ENCODE data around the gene PLCB1. TPM values are rescaled to one million over a fixed set of nuclear protein-coding genes. Genes with fewer than 3 reads are reported as not detected.

The PLCB1 gene
- total and polyA plus RNA-seq, 2 experiments from 2014 or later = 14.9 to 20.7 TPM

DNA sequence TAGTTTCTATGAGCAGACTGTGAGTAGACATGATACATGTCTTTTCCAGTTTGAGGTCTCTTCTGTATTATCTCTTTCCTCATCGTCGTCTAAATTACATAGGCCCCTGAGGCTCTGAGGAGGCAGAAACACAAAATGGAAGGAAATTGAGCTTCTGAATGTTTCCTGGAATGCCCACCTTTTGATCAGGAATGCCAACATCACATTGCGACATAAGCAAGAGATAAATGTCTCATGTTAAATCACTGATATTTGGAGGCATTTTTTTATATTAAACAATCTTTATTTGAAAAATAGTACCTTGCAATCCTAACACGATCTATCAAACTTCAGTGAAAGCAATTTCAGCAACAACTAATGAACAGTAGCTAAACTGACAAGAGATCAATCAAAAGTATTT is 802.3 kb downstream of the PLCB1 start:
- peaks cover 4% of the 10 kb centered on the region for H3K27me3 Mint-ChIP-seq (ENCODE audit: insufficient read depth, low read depth, poor library complexity)
- no peak overlapping the region for H3K4me3 Mint-ChIP-seq
- no peak overlapping the region for H3K27ac ChIP-seq (ENCODE audit: low read depth)
- H3K9me2 ChIP-seq (ENCODE audit: insufficient read depth) = peaks cover 16% of the 10 kb centered on the region
- peaks cover 7% of the 10 kb centered on the region for H3K4me1 Mint-ChIP-seq
- no peaks in the 10 kb centered on the region for H3K36me3 ChIP-seq (ENCODE audit: insufficient read depth)
- no peaks in the 10 kb centered on the region for H3K27me3 ChIP-seq (ENCODE audit: insufficient read depth)
- H3F3A ChIP-seq (replicated peaks; ENCODE audit: low read depth) = no peaks in the 10 kb centered on the region
- H3K4me3 ChIP-seq = no peak overlapping the region
- H3K27ac Mint-ChIP-seq = no peak overlapping the region
- no peak overlapping the region for H3K4me2 ChIP-seq
- TF ChIP-seq, protein P1, sequence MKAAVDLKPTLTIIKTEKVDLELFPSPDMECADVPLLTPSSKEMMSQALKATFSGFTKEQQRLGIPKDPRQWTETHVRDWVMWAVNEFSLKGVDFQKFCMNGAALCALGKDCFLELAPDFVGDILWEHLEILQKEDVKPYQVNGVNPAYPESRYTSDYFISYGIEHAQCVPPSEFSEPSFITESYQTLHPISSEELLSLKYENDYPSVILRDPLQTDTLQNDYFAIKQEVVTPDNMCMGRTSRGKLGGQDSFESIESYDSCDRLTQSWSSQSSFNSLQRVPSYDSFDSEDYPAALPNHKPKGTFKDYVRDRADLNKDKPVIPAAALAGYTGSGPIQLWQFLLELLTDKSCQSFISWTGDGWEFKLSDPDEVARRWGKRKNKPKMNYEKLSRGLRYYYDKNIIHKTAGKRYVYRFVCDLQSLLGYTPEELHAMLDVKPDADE (IDR thresholded peaks at IDR 0.05) = no peak
- TF ChIP-seq STAT1 (IDR thresholded peaks at IDR 0.05; ENCODE audit: unreplicated experiment) (no peak), EZH2 (IDR thresholded peaks at IDR 0.05; ENCODE audit: low read depth, unreplicated experiment) (no peak), POLR2AphosphoS5 (IDR thresholded peaks at IDR 0.05; ENCODE audit: low read depth) (no peak), CREB1 (CRISPR knock-in tag; IDR thresholded peaks at IDR 0.05; ENCODE audit: low read depth) (no peak), EZH2phosphoT487 (IDR thresholded peaks at IDR 0.05; ENCODE audit: unreplicated experiment) (no peak), ZNF331 (CRISPR knock-in tag; IDR thresholded peaks at IDR 0.05; ENCODE audit: low read depth) (no peak), ZNF114 (CRISPR knock-in tag; IDR thresholded peaks at IDR 0.05) (no peak)
- TF ChIP-seq, protein P2, sequence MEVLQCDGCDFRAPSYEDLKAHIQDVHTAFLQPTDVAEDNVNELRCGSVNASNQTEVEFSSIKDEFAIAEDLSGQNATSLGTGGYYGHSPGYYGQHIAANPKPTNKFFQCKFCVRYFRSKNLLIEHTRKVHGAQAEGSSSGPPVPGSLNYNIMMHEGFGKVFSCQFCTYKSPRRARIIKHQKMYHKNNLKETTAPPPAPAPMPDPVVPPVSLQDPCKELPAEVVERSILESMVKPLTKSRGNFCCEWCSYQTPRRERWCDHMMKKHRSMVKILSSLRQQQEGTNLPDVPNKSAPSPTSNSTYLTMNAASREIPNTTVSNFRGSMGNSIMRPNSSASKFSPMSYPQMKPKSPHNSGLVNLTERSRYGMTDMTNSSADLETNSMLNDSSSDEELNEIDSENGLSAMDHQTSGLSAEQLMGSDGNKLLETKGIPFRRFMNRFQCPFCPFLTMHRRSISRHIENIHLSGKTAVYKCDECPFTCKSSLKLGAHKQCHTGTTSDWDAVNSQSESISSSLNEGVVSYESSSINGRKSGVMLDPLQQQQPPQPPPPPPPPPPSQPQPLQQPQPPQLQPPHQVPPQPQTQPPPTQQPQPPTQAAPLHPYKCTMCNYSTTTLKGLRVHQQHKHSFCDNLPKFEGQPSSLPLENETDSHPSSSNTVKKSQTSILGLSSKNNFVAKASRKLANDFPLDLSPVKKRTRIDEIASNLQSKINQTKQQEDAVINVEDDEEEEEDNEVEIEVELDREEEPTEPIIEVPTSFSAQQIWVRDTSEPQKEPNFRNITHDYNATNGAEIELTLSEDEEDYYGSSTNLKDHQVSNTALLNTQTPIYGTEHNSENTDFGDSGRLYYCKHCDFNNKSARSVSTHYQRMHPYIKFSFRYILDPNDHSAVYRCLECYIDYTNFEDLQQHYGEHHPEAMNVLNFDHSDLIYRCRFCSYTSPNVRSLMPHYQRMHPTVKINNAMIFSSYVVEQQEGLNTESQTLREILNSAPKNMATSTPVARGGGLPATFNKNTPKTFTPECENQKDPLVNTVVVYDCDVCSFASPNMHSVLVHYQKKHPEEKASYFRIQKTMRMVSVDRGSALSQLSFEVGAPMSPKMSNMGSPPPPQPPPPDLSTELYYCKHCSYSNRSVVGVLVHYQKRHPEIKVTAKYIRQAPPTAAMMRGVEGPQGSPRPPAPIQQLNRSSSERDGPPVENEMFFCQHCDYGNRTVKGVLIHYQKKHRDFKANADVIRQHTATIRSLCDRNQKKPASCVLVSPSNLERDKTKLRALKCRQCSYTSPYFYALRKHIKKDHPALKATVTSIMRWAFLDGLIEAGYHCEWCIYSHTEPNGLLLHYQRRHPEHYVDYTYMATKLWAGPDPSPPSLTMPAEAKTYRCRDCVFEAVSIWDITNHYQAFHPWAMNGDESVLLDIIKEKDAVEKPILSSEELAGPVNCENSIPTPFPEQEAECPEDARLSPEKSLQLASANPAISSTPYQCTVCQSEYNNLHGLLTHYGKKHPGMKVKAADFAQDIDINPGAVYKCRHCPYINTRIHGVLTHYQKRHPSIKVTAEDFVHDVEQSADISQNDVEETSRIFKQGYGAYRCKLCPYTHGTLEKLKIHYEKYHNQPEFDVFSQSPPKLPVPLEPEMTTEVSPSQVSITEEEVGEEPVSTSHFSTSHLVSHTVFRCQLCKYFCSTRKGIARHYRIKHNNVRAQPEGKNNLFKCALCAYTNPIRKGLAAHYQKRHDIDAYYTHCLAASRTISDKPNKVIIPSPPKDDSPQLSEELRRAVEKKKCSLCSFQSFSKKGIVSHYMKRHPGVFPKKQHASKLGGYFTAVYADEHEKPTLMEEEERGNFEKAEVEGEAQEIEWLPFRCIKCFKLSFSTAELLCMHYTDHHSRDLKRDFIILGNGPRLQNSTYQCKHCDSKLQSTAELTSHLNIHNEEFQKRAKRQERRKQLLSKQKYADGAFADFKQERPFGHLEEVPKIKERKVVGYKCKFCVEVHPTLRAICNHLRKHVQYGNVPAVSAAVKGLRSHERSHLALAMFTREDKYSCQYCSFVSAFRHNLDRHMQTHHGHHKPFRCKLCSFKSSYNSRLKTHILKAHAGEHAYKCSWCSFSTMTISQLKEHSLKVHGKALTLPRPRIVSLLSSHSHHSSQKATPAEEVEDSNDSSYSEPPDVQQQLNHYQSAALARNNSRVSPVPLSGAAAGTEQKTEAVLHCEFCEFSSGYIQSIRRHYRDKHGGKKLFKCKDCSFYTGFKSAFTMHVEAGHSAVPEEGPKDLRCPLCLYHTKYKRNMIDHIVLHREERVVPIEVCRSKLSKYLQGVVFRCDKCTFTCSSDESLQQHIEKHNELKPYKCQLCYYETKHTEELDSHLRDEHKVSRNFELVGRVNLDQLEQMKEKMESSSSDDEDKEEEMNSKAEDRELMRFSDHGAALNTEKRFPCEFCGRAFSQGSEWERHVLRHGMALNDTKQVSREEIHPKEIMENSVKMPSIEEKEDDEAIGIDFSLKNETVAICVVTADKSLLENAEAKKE (CRISPR knock-in tag; IDR thresholded peaks at IDR 0.05) = no peak
- TF ChIP-seq, protein P3, sequence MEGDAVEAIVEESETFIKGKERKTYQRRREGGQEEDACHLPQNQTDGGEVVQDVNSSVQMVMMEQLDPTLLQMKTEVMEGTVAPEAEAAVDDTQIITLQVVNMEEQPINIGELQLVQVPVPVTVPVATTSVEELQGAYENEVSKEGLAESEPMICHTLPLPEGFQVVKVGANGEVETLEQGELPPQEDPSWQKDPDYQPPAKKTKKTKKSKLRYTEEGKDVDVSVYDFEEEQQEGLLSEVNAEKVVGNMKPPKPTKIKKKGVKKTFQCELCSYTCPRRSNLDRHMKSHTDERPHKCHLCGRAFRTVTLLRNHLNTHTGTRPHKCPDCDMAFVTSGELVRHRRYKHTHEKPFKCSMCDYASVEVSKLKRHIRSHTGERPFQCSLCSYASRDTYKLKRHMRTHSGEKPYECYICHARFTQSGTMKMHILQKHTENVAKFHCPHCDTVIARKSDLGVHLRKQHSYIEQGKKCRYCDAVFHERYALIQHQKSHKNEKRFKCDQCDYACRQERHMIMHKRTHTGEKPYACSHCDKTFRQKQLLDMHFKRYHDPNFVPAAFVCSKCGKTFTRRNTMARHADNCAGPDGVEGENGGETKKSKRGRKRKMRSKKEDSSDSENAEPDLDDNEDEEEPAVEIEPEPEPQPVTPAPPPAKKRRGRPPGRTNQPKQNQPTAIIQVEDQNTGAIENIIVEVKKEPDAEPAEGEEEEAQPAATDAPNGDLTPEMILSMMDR (conservative IDR thresholded peaks at IDR 0.05; ENCODE audit: low read depth in 2 of 2) = no peak
- DNase-seq (ENCODE audit: low spot score) (no peak), ATAC-seq (no peak)
- no peak overlapping the region for H2AFZ ChIP-seq
- H4K20me1 ChIP-seq (replicated peaks; ENCODE audit: insufficient read depth) = no peaks in the 10 kb centered on the region
- no peaks in the 10 kb centered on the region for H3K4me1 ChIP-seq (ENCODE audit: insufficient read depth)
- no peaks in the 10 kb centered on the region for H3K9me3 Mint-ChIP-seq
- H3K36me3 Mint-ChIP-seq (ENCODE audit: low read depth) = no peaks in the 10 kb centered on the region
- no peaks in the 10 kb centered on the region for H3K79me2 ChIP-seq (replicated peaks; ENCODE audit: insufficient read depth)

Small RNA genes lying within 50 kb of the gene (small RNA-seq; reads per million reads assigned to genes)
- gene AL445567.1 (ENCODE audit: low replicate concordance) = not detected
- not detected for gene RNU105B (ENCODE audit: low replicate concordance)

Other genes starting within 250 kb of the PLCB1 start
- gene HAO1, start 191.8 kb upstream of the PLCB1 start, total RNA-seq (2014; rRNA removed; shearing (Covaris generic)) = not detected in 2 replicates
- not detected in 2 replicates for gene HAO1, start 191.8 kb upstream of the PLCB1 start, polyA plus RNA-seq (2016; fragmentation: Nextera tagmentation; extraction: Ambion mirVana)
- 5.0 and 7.5 TPM in 2 replicates for gene TMX4, start 112.5 kb upstream of the PLCB1 start, total RNA-seq (2014; rRNA removed; shearing (Covaris generic))
- gene TMX4, start 112.5 kb upstream of the PLCB1 start, polyA plus RNA-seq (2016; fragmentation: Nextera tagmentation; extraction: Ambion mirVana) = 2.1 and 2.5 TPM in 2 replicates